HG02884 (cell line): ENCODE measurements around the gene DYSF.
"Not testable (repeated sequence)": the region's sequence is repeated elsewhere in the genome, so short reads cannot be mapped to it uniquely, and the experiment has no call there.

ENCODE experiments used
- ATAC-seq: cut with Tn5 transposase; IDR thresholded peaks from one replicate; pipeline ENCODE4 v1.9.1; 2021; ENCODE audit warnings: mild to moderate bottlenecking, moderate library complexity; ENCODE audit not compliant: unreplicated experiment

The DYSF gene

GRCh38 chr2:71630454-71631328 is 177.3 kb downstream of the DYSF start:
- no peak for ATAC-seq

GRCh38 chr2:71631411-71631931 is 178.1 kb downstream of the DYSF start:
- no peak for ATAC-seq

- ATAC-seq = no peak
These were observed 179.7 kb downstream of the DYSF start for GRCh38 chr2:71633086-71633485.

- ATAC-seq = no peak
These were observed 181.2 kb downstream of the DYSF start for GRCh38 chr2:71634567-71634966.

- no peak for ATAC-seq
These were observed 182.4 kb downstream of the DYSF start for GRCh38 chr2:71635798-71636197.

GRCh38 chr2:71637168-71637567 is 183.8 kb downstream of the DYSF start:
- no peak for ATAC-seq

- no peak for ATAC-seq
These were observed 184.4 kb downstream of the DYSF start for GRCh38 chr2:71637736-71638135.

GRCh38 chr2:71639735-71640134 is 186.4 kb downstream of the DYSF start:
- ATAC-seq = no peak

- no peak for ATAC-seq
These were observed 187.1 kb downstream of the DYSF start for GRCh38 chr2:71640489-71640888.

GRCh38 chr2:71643674-71644357 is 190.5 kb downstream of the DYSF start:
- ATAC-seq = no peak

- no peak for ATAC-seq
These were observed 192.7 kb downstream of the DYSF start for GRCh38 chr2:71646028-71646427.

- no peak for ATAC-seq
These were observed 194.0 kb downstream of the DYSF start for GRCh38 chr2:71647356-71647755.

- ATAC-seq = no peak
These were observed 202.1 kb downstream of the DYSF start for GRCh38 chr2:71655498-71655897.

GRCh38 chr2:71658256-71658655 is 204.9 kb downstream of the DYSF start:
- ATAC-seq = not testable (repeated sequence)

- no peak for ATAC-seq
These were observed 205.4 kb downstream of the DYSF start for GRCh38 chr2:71658771-71659170.

GRCh38 chr2:71659868-71660518 is 206.6 kb downstream of the DYSF start:
- no peak for ATAC-seq

- ATAC-seq = no peak
These were observed 208.4 kb downstream of the DYSF start for GRCh38 chr2:71661782-71662181.

- ATAC-seq = no peak
These were observed 209.5 kb downstream of the DYSF start for GRCh38 chr2:71662665-71663394.

GRCh38 chr2:71664161-71664560 is 210.8 kb downstream of the DYSF start:
- no peak for ATAC-seq

GRCh38 chr2:71665168-71666093 is 212.1 kb downstream of the DYSF start:
- no peak for ATAC-seq
